ENCODE results near the gene NIPAL3.

DNA sequence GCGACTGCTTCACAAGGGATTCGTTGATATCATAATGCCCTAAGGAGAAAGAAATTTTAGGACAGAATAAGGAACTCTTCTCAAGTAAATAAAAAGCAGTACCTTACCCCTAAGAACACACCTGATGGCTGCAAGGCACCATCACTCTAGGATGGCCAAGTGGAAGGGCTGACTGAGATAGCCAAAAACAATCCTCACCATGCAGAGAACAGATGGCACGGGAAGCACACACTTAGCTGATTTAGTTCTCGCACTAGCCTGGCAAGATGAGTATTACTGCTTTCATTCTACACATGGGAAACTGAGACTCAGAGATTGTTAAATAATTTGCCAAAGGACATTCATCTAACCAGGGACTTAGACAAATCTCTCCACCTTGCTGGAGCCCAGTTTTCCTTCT lies 45.8 kb upstream of the NIPAL3 start:
- TF ChIP-seq POLR2A (IDR thresholded peaks at IDR 0.05; ENCODE audit: low read depth, low read length) (no peak), FOS (IDR thresholded peaks at IDR 0.05; ENCODE audit: borderline replicate concordance, insufficient read depth, low read length) (no peak)
- TF ChIP-seq, protein P1, sequence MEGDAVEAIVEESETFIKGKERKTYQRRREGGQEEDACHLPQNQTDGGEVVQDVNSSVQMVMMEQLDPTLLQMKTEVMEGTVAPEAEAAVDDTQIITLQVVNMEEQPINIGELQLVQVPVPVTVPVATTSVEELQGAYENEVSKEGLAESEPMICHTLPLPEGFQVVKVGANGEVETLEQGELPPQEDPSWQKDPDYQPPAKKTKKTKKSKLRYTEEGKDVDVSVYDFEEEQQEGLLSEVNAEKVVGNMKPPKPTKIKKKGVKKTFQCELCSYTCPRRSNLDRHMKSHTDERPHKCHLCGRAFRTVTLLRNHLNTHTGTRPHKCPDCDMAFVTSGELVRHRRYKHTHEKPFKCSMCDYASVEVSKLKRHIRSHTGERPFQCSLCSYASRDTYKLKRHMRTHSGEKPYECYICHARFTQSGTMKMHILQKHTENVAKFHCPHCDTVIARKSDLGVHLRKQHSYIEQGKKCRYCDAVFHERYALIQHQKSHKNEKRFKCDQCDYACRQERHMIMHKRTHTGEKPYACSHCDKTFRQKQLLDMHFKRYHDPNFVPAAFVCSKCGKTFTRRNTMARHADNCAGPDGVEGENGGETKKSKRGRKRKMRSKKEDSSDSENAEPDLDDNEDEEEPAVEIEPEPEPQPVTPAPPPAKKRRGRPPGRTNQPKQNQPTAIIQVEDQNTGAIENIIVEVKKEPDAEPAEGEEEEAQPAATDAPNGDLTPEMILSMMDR (IDR thresholded peaks at IDR 0.05; ENCODE audit: extremely low read depth in 1 of 2, insufficient read depth in 1 of 2, low read depth in 1 of 2, low read length in 2 of 2), result no peak
